Smooth muscle cell (in vitro differentiated cells): Measurements from ENCODE around the gene LGMN. TPM values are rescaled to one million over a fixed set of nuclear protein-coding genes. Genes with fewer than 3 reads are reported as not detected.

Experiments used
- DNase-seq: peaks from one replicate; lab custom pipeline; 2025; ENCODE audit not compliant: unreplicated experiment; lab: John Stamatoyannopoulos, UW
- H2AFZ ChIP-seq: fragments of 200-600 bp; sonication (generic); 2 replicates; pipeline ENCODE4 v1.6.0; 2016; ENCODE audit warnings: antibody characterized with exemption, low read depth, mild to moderate bottlenecking
- H3F3A ChIP-seq: fragments of 200-600 bp; sonication (generic); 2 replicates; pipeline ENCODE4 v1.6.0; 2017; ENCODE audit warnings: antibody characterized with exemption, low read depth
- H3K27ac ChIP-seq: fragments of 200-600 bp; sonication (generic); 2 replicates; pipeline ENCODE4 v1.5.1; 2016; ENCODE audit warnings: low read depth, mild to moderate bottlenecking
- H3K27me3 ChIP-seq: fragments of 200-600 bp; sonication (generic); 2 replicates; pipeline ENCODE4 v1.6.1; 2016; ENCODE audit warnings: low read depth, mild to moderate bottlenecking
- H3K36me3 ChIP-seq: fragments of 200-600 bp; sonication (generic); 2 replicates; pipeline ENCODE4 v1.5.1; 2016; ENCODE audit warnings: low read depth
- H3K4me1 ChIP-seq: fragments of 200-600 bp; sonication (generic); 2 replicates; pipeline ENCODE4 v1.5.1; 2016; ENCODE audit warnings: low read depth
- H3K4me2 ChIP-seq: fragments of 200-600 bp; sonication (generic); 2 replicates; pipeline ENCODE4 v1.6.0; 2016; ENCODE audit warnings: mild to moderate bottlenecking
- H3K4me3 ChIP-seq: fragments of 200-600 bp; sonication (generic); 2 replicates; pipeline ENCODE4 v1.5.1; 2016; ENCODE audit warnings: mild to moderate bottlenecking
- H3K79me2 ChIP-seq: fragments of 200-600 bp; sonication (generic); 2 replicates; pipeline ENCODE4 v1.6.0; 2016; ENCODE audit warnings: low read depth, mild to moderate bottlenecking
- H3K9ac ChIP-seq: fragments of 200-600 bp; sonication (generic); 2 replicates; pipeline ENCODE4 v1.6.0; 2016; ENCODE audit warnings: low read depth
- H3K9me3 ChIP-seq: fragments of 200-600 bp; sonication (generic); replicated peaks from 2 replicates; pipeline ENCODE4 v1.5.1; 2016; ENCODE audit warnings: low read depth
- H4K20me1 ChIP-seq: fragments of 200-600 bp; sonication (generic); 2 replicates; pipeline ENCODE4 v1.6.0; 2016; ENCODE audit warnings: low read depth
- WGBS: methylation state at CpG from one replicate; pipeline ENCODE4 v1.1.7; 2016; ENCODE audit warnings: low lambda C conversion rate; 5-methylcytosine and 5-hydroxymethylcytosine counted together
- polyA plus RNA-seq: library from polyadenylated mRNA; unstranded; fragments of >200 nt; fragmentation: Nextera tagmentation; extraction: Ambion mirVana; gene quantifications from 2 replicates; pipeline ENCODE4 v1.2.1, GENCODE V29; 2016
- total RNA-seq: library from RNA; depleted of rRNA; stranded (reverse); fragments of >200 nt; gene quantifications from 2 replicates; pipeline ENCODE4 v1.2.3, GENCODE V29; 2014
- TF ChIP-seq, protein P1 (sequence below): fragments of 200-600 bp; sonication (generic); IDR thresholded peaks from 2 replicates; pipeline ENCODE4 v1.5.1; 2017; ENCODE audit warnings: borderline replicate concordance, mild to moderate bottlenecking, antibody characterized with exemption; ENCODE audit not compliant: insufficient read depth, poor library complexity, severe bottlenecking

LGMN gene
- total and polyA plus RNA-seq, 2 experiments from 2014 or later = 124 to 133 TPM

DNA sequence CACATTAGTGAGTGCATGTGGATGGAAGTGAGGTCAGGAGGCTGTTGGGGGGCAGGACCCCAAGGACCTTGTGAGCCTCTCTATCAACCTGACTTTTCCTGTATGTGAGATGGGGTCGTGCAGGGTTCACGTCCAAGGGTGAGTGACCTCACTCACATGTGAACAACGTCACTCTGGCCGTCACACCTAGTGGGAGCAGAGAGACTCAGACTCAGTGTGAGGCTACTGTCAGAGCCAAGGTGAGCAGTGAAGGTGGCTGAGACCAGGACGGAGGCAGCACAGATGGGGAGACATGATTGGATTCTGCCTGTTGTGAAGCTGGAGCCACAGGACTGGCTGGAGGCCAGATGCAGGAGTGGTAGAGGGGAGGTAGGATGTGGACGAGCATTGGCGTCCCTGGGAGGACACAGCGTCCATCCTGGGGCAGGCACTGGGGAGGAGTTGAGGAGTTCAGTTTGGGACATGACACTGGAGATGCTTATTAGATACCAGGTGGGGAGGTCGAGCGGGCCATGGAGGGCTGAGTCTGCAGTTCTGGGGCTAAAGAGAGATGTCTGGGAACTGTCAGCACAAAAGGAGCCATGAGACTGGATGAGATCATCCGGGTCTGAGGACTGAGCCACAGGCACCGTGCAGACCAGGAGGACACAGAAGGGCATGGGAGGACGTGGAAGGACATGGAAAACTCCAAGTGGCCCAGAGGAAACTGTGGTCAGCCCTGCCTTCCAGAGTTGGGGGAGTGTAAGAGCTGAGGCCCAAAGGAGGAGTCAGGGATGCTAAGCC lies 92.8 kb downstream of the LGMN start:
- Histone ChIP-seq H3K36me3 (no peaks in the 10 kb centered on the region), H3K9me3 (no peaks in the 10 kb centered on the region), H3K4me1 (no peaks in the 10 kb centered on the region), H3K9ac (no peak overlapping the region), H2AFZ (no peak overlapping the region), H3K27ac (no peak overlapping the region), H3K27me3 (no peaks in the 10 kb centered on the region), H3K4me2 (no peak overlapping the region), H3K79me2 (no peaks in the 10 kb centered on the region), H4K20me1 (no peaks in the 10 kb centered on the region), H3F3A (no peaks in the 10 kb centered on the region), H3K4me3 (no peak overlapping the region)
- 83% methylated on average over 13 of the region's 13 CpGs for WGBS
- TF ChIP-seq, protein P1, sequence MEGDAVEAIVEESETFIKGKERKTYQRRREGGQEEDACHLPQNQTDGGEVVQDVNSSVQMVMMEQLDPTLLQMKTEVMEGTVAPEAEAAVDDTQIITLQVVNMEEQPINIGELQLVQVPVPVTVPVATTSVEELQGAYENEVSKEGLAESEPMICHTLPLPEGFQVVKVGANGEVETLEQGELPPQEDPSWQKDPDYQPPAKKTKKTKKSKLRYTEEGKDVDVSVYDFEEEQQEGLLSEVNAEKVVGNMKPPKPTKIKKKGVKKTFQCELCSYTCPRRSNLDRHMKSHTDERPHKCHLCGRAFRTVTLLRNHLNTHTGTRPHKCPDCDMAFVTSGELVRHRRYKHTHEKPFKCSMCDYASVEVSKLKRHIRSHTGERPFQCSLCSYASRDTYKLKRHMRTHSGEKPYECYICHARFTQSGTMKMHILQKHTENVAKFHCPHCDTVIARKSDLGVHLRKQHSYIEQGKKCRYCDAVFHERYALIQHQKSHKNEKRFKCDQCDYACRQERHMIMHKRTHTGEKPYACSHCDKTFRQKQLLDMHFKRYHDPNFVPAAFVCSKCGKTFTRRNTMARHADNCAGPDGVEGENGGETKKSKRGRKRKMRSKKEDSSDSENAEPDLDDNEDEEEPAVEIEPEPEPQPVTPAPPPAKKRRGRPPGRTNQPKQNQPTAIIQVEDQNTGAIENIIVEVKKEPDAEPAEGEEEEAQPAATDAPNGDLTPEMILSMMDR = no peak
- DNase-seq = no peak

- no peak overlapping the region for H3K27ac ChIP-seq
- H3K9me3 ChIP-seq = no peaks in the 10 kb centered on the region
- DNase-seq = no peak
- H3K36me3 ChIP-seq = no peaks in the 10 kb centered on the region
- 95% methylated on average over 18 of the region's 18 CpGs for WGBS
- H3K9ac ChIP-seq = no peak overlapping the region
- H2AFZ ChIP-seq = no peak overlapping the region
- no peak overlapping the region for H3K4me2 ChIP-seq
- no peaks in the 10 kb centered on the region for H3K27me3 ChIP-seq
- H3K4me3 ChIP-seq = no peak overlapping the region
- H3F3A ChIP-seq = no peaks in the 10 kb centered on the region
- H4K20me1 ChIP-seq = no peaks in the 10 kb centered on the region
- TF ChIP-seq, protein P1 = no peak
- H3K4me1 ChIP-seq = no peaks in the 10 kb centered on the region
- no peaks in the 10 kb centered on the region for H3K79me2 ChIP-seq
Measured at GRCh38 chr14:92654239-92654901, 94.1 kb downstream of the LGMN start.

Other genes with a start within 250 kb of the LGMN start
- gene RIN3, start 234.8 kb downstream of the LGMN start, total RNA-seq = 1.7 and 2.7 TPM in 2 replicates
- gene RIN3, start 234.8 kb downstream of the LGMN start, polyA plus RNA-seq = 3.8 and 8.0 TPM in 2 replicates
- gene GOLGA5, start 45.7 kb upstream of the LGMN start, total RNA-seq = 70.3 and 76.7 TPM in 2 replicates
- 50.6 and 67.0 TPM in 2 replicates for gene GOLGA5, start 45.7 kb upstream of the LGMN start, polyA plus RNA-seq
- gene CHGA, start 174.5 kb upstream of the LGMN start, total RNA-seq = not detected in 2 replicates
- gene CHGA, start 174.5 kb upstream of the LGMN start, polyA plus RNA-seq = not detected in 2 replicates